ENCODE results near the gene UNKL.

Gene UNKL

GRCh38 chr16:1454561-1454960, 40.1 kb upstream of the UNKL start (continued):
- TF ChIP-seq ZNF280D (tag by site-specific recombination; IDR thresholded peaks at IDR 0.05), result no peak
- no peak for TF ChIP-seq ZNF560 (tag by site-specific recombination; IDR thresholded peaks at IDR 0.05; ENCODE audit: borderline replicate concordance)
- no peak for TF ChIP-seq REST (tag by site-specific recombination; IDR thresholded peaks at IDR 0.05)
- no peak for TF ChIP-seq TSHZ1 (tag by site-specific recombination; IDR thresholded peaks at IDR 0.05; ENCODE audit: borderline replicate concordance)

GRCh38 chr16:1453316-1453715, 38.8 kb upstream of the UNKL start:
- H3K4me3 ChIP-seq (ENCODE audit: low read depth, low read length), result no peak overlapping the region
- H3K36me3 ChIP-seq (ENCODE audit: control insufficient read depth in 2 of 2, insufficient read depth in 1 of 2, low read length in 2 of 2), result peaks cover 0 to 82% of the 10 kb centered on the region in 2 experiments; a peak in 1 of 3 replicates
- POLR2A ChIA-PET, result no interaction called here
- H3K4me1 ChIP-seq (ENCODE audit: control insufficient read depth, insufficient read depth, low read length), result no peaks in the 10 kb centered on the region
- H3K9me3 ChIP-seq (ENCODE audit: control insufficient read depth, insufficient read depth, low read depth, low read length), result no peaks in the 10 kb centered on the region
- CTCF ChIA-PET, result no interaction called here
- H3K27ac ChIP-seq (ENCODE audit: extremely low read depth, low read depth, low read length), result no peak overlapping the region
- TF ChIP-seq ZXDB (tag by site-specific recombination; IDR thresholded peaks at IDR 0.05) (no peak), ZFP37 (tag by site-specific recombination; IDR thresholded peaks at IDR 0.05) (no peak), ZNF354C (tag by site-specific recombination; IDR thresholded peaks at IDR 0.05; ENCODE audit: borderline replicate concordance, low read depth) (no peak), EGR2 (tag by site-specific recombination; IDR thresholded peaks at IDR 0.05; ENCODE audit: low read depth) (no peak), SETDB1 (IDR thresholded peaks at IDR 0.05; ENCODE audit: insufficient read length, low read length) (no peak), ZNF837 (tag by site-specific recombination; IDR thresholded peaks at IDR 0.05) (no peak), CTCF (tag by site-specific recombination; IDR thresholded peaks at IDR 0.05) (no peak), ZNF48 (tag by site-specific recombination; IDR thresholded peaks at IDR 0.05) (no peak), OSR2 (tag by site-specific recombination; IDR thresholded peaks at IDR 0.05) (no peak), TRIM28 (IDR thresholded peaks at IDR 0.05; ENCODE audit: borderline replicate concordance, low read length) (no peak), KLF17 (tag by site-specific recombination; IDR thresholded peaks at IDR 0.05) (no peak), REST (tag by site-specific recombination; IDR thresholded peaks at IDR 0.05) (no peak), HIC1 (tag by site-specific recombination; IDR thresholded peaks at IDR 0.05) (no peak), ZNF701 (tag by site-specific recombination; IDR thresholded peaks at IDR 0.05) (no peak)
